ENCODE data around the gene LTB4R.

The LTB4R gene

GRCh38 chr14:24310646-24311604 lies at the start of gene LTB4R:
Gene LTB4R, plus strand, starts transcription at chr14:24311502. Its CDS starts 4,150 bp downstream, at chr14:24315652.
- peak; percentile 93 for DNase-seq (ENCODE audit: low read depth, low spot score)

GRCh38 chr14:24261969-24262327 lies 49.4 kb upstream of the LTB4R start:
- no peak for DNase-seq (ENCODE audit: low read depth, low spot score)

GRCh38 chr14:24262821-24263733 lies 48.2 kb upstream of the LTB4R start, which contains the start of gene TGM1:
Gene TGM1, minus strand, starts transcription at chr14:24263177. Its CDS starts 825 bp downstream, at chr14:24262352.
- no peak for DNase-seq (ENCODE audit: low read depth, low spot score)

- no peak for DNase-seq (ENCODE audit: low read depth, low spot score)
Observed at GRCh38 chr14:24263848-24264247, 47.5 kb upstream of the LTB4R start.

- no peak for DNase-seq (ENCODE audit: low read depth, low spot score)
Observed at GRCh38 chr14:24264298-24264697, 47.0 kb upstream of the LTB4R start.

GRCh38 chr14:24266344-24267244 lies 44.7 kb upstream of the LTB4R start:
- DNase-seq (ENCODE audit: low read depth, low spot score) = no peak

- DNase-seq (ENCODE audit: low read depth, low spot score) = no peak
Observed at GRCh38 chr14:24267516-24267915, 43.8 kb upstream of the LTB4R start.

GRCh38 chr14:24268225-24268624 lies 43.1 kb upstream of the LTB4R start:
- no peak for DNase-seq (ENCODE audit: low read depth, low spot score)

GRCh38 chr14:24269368-24269767 lies 41.9 kb upstream of the LTB4R start:
- no peak for DNase-seq (ENCODE audit: low read depth, low spot score)

GRCh38 chr14:24269910-24270536 lies 41.3 kb upstream of the LTB4R start:
- no peak for DNase-seq (ENCODE audit: low read depth, low spot score)

- no peak for DNase-seq (ENCODE audit: low read depth, low spot score)
Observed at GRCh38 chr14:24270537-24271133, 40.7 kb upstream of the LTB4R start.

- DNase-seq (ENCODE audit: low read depth, low spot score) = peak; percentile 95
Observed at GRCh38 chr14:24271134-24271833, 40.0 kb upstream of the LTB4R start, which contains the start of gene RABGGTA. Gene RABGGTA, minus strand, starts transcription at chr14:24271597. Its CDS starts 482 bp downstream, at chr14:24271115.

GRCh38 chr14:24271834-24272263 lies 39.5 kb upstream of the LTB4R start:
- no peak for DNase-seq (ENCODE audit: low read depth, low spot score)

- DNase-seq (ENCODE audit: low read depth, low spot score) = no peak
Observed at GRCh38 chr14:24272467-24272866, 38.8 kb upstream of the LTB4R start.

GRCh38 chr14:24273422-24273998 lies 37.8 kb upstream of the LTB4R start:
- DNase-seq (ENCODE audit: low read depth, low spot score) = no peak

- DNase-seq (ENCODE audit: low read depth, low spot score) = no peak
Observed at GRCh38 chr14:24274101-24274543, 37.2 kb upstream of the LTB4R start.

GRCh38 chr14:24277071-24277470 lies 34.2 kb upstream of the LTB4R start:
- DNase-seq (ENCODE audit: low read depth, low spot score) = no peak

GRCh38 chr14:24277606-24278321 lies 33.5 kb upstream of the LTB4R start:
- DNase-seq (ENCODE audit: low read depth, low spot score) = no peak

All from astrocyte of the hippocampus (primary cell).